ENCODE measurements around the gene RPGRIP1L. TPM values are rescaled to one million over a fixed set of nuclear protein-coding genes. Genes with fewer than 3 reads are reported as not detected.

RPGRIP1L gene
- total and polyA plus RNA-seq, 9 of the 15 experiments (the other 6 are each of a cell fraction or from before 2014, with no cell fraction given) = 3.2 to 7.7 (median 5.8) TPM

DNA sequence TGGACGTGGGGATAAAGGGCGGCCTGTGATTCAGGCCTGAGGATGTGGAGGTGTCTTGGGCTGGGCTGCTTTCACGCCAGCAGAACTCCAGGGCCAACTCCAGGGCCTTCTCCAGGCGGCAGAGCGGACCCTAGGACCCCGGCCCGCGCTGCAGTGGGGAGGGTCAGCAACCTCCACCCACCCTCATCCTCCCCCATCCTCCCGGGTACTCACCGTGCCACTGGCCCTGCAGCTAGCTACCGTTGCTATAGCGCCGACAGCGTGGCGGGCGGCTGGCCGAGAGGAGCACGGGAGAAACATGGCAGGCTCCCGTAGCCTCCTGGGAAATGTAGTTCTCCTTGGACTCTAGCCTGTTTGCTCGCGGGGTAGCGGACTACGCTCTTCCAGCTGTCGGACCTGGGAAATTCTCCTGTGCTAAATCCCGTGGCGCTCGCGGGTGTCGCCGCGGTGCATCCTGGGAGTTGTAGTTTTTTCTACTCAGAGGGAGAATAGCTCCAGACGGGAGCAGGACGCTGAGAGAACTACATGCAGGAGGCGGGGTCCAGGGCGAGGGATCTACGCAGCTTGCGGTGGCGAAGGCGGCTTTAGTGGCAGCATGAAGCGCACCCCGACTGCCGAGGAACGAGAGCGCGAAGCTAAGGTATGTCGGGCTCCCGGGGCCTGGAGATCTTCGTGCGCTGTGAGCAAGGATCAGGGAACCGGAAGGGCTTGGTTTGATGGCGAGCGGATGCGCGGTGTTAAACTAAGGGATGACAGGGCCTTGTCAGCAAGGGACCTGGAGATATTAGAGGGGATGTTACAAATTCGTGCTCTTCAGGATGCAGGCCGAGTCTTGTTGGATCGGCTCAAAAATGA is at the start of gene RPGRIP1L, which contains the start of gene FTO (continued):
- TF ChIP-seq HDAC2 (IDR thresholded peaks at IDR 0.05) (0 out of 2 replicates have a peak, but pooled peaks have one; percentile 15), NFATC3 (IDR thresholded peaks at IDR 0.05) (no peak), HOXB6 (CRISPR knock-in tag; IDR thresholded peaks at IDR 0.05; ENCODE audit: borderline replicate concordance) (no peak), RBM34 (IDR thresholded peaks at IDR 0.05; ENCODE audit: borderline replicate concordance, insufficient read depth, low read length) (no peak), HNRNPK (IDR thresholded peaks at IDR 0.05; ENCODE audit: low read depth, low read length, poor library complexity, severe bottlenecking) (peak; percentile 88), SREBF2 (CRISPR knock-in tag; IDR thresholded peaks at IDR 0.05) (no peak), ZNF717 (CRISPR knock-in tag; IDR thresholded peaks at IDR 0.05) (no peak), LARP7 (IDR thresholded peaks at IDR 0.05) (no peak), ZNF224 (CRISPR knock-in tag; IDR thresholded peaks at IDR 0.05) (no peak), NONO (IDR thresholded peaks at IDR 0.05; ENCODE audit: low read depth in 2 of 2, low read length in 1 of 2) (no peak), PTBP1 (IDR thresholded peaks at IDR 0.05; ENCODE audit: low read depth, low read length) (no peak), MIER1 (IDR thresholded peaks at IDR 0.05; ENCODE audit: low read depth) (no peak), NFYB (IDR thresholded peaks at IDR 0.05; ENCODE audit: extremely low read depth, insufficient read length) (no peak), KLF10 (CRISPR knock-in tag; IDR thresholded peaks at IDR 0.05) (no peak), ZNF584 (CRISPR knock-in tag; IDR thresholded peaks at IDR 0.05; ENCODE audit: low read depth) (no peak), SMARCA5 (IDR thresholded peaks at IDR 0.05) (no peak)
- TF ChIP-seq, protein P1, sequence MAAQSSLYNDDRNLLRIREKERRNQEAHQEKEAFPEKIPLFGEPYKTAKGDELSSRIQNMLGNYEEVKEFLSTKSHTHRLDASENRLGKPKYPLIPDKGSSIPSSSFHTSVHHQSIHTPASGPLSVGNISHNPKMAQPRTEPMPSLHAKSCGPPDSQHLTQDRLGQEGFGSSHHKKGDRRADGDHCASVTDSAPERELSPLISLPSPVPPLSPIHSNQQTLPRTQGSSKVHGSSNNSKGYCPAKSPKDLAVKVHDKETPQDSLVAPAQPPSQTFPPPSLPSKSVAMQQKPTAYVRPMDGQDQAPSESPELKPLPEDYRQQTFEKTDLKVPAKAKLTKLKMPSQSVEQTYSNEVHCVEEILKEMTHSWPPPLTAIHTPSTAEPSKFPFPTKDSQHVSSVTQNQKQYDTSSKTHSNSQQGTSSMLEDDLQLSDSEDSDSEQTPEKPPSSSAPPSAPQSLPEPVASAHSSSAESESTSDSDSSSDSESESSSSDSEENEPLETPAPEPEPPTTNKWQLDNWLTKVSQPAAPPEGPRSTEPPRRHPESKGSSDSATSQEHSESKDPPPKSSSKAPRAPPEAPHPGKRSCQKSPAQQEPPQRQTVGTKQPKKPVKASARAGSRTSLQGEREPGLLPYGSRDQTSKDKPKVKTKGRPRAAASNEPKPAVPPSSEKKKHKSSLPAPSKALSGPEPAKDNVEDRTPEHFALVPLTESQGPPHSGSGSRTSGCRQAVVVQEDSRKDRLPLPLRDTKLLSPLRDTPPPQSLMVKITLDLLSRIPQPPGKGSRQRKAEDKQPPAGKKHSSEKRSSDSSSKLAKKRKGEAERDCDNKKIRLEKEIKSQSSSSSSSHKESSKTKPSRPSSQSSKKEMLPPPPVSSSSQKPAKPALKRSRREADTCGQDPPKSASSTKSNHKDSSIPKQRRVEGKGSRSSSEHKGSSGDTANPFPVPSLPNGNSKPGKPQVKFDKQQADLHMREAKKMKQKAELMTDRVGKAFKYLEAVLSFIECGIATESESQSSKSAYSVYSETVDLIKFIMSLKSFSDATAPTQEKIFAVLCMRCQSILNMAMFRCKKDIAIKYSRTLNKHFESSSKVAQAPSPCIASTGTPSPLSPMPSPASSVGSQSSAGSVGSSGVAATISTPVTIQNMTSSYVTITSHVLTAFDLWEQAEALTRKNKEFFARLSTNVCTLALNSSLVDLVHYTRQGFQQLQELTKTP (IDR thresholded peaks at IDR 0.05; ENCODE audit: low read depth in 1 of 2, partially characterized antibody in 2 of 2) = peak in 1 of 2 experiments; percentile 98
- TF ChIP-seq, protein P2, sequence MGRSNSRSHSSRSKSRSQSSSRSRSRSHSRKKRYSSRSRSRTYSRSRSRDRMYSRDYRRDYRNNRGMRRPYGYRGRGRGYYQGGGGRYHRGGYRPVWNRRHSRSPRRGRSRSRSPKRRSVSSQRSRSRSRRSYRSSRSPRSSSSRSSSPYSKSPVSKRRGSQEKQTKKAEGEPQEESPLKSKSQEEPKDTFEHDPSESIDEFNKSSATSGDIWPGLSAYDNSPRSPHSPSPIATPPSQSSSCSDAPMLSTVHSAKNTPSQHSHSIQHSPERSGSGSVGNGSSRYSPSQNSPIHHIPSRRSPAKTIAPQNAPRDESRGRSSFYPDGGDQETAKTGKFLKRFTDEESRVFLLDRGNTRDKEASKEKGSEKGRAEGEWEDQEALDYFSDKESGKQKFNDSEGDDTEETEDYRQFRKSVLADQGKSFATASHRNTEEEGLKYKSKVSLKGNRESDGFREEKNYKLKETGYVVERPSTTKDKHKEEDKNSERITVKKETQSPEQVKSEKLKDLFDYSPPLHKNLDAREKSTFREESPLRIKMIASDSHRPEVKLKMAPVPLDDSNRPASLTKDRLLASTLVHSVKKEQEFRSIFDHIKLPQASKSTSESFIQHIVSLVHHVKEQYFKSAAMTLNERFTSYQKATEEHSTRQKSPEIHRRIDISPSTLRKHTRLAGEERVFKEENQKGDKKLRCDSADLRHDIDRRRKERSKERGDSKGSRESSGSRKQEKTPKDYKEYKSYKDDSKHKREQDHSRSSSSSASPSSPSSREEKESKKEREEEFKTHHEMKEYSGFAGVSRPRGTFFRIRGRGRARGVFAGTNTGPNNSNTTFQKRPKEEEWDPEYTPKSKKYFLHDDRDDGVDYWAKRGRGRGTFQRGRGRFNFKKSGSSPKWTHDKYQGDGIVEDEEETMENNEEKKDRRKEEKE (IDR thresholded peaks at IDR 0.05; ENCODE audit: borderline replicate concordance in 1 of 2, control insufficient read depth in 1 of 2, low read depth in 2 of 2, low read length in 1 of 2) = no peak
- TF ChIP-seq, protein P3, sequence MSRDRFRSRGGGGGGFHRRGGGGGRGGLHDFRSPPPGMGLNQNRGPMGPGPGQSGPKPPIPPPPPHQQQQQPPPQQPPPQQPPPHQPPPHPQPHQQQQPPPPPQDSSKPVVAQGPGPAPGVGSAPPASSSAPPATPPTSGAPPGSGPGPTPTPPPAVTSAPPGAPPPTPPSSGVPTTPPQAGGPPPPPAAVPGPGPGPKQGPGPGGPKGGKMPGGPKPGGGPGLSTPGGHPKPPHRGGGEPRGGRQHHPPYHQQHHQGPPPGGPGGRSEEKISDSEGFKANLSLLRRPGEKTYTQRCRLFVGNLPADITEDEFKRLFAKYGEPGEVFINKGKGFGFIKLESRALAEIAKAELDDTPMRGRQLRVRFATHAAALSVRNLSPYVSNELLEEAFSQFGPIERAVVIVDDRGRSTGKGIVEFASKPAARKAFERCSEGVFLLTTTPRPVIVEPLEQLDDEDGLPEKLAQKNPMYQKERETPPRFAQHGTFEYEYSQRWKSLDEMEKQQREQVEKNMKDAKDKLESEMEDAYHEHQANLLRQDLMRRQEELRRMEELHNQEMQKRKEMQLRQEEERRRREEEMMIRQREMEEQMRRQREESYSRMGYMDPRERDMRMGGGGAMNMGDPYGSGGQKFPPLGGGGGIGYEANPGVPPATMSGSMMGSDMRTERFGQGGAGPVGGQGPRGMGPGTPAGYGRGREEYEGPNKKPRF (IDR thresholded peaks at IDR 0.05; ENCODE audit: low read depth, low read length) = peak; percentile 78
